IMR-90 (cell line): ENCODE measurements around the gene LYRM9. TPM values are rescaled to one million over a fixed set of nuclear protein-coding genes. Genes with fewer than 3 reads are reported as not detected.

Source experiments
- ATAC-seq: fragments of 200-7000 bp; cut with Tn5 transposase; 2 replicates; pipeline ENCODE4 v1.9.1; 2020; ENCODE audit warnings: low read depth, mild to moderate bottlenecking, moderate library complexity
- BruUV-seq: library from RNA; stranded (reverse); fragments of 400-500 nt; replicated peaks from 2 replicates; lab custom pipeline; 2021; lab: Mats Ljungman, UMichigan
- CTCF ChIA-PET: fragments of 300-600 bp; formaldehyde crosslinking; extraction: SDS; loops from one replicate; lab custom pipeline; 2021; ENCODE audit warnings: antibody characterized with exemption; lab: Yijun Ruan, JAX
- POLR2A ChIA-PET: fragments of 300-600 bp; sonication (Branson Sonifier 250); formaldehyde crosslinking; loops from one replicate; lab custom pipeline; 2022; ENCODE audit warnings: antibody characterized with exemption; ENCODE audit not compliant: unreplicated experiment; lab: Charles Lee
- DNase-seq: peaks from one replicate; pipeline ENCODE4 v3.0.0; 2013
- H2AFZ ChIP-seq: replicated peaks from 2 replicates; pipeline ENCODE3; 2013; ENCODE audit warnings: low read length, mild to moderate bottlenecking; ENCODE audit not compliant: poor library complexity
- H2AK5ac ChIP-seq: 2 replicates; pipeline ENCODE4 v1.6.1; 2013; ENCODE audit warnings: low read depth, low read length, inconsistent platforms
- H2AK9ac ChIP-seq: replicated peaks from 2 replicates; pipeline ENCODE3; 2013; ENCODE audit warnings: mild to moderate bottlenecking, low read depth, low read length, moderate library complexity; ENCODE audit not compliant: poor library complexity
- H2BK120ac ChIP-seq: 2 replicates; pipeline ENCODE4 v1.6.1; 2013; ENCODE audit warnings: low read depth, low read length, inconsistent platforms
- H2BK15ac ChIP-seq: 3 replicates; pipeline ENCODE4 v1.6.1; 2013; ENCODE audit warnings: low read depth, low read length, inconsistent platforms
- H2BK20ac ChIP-seq: 2 replicates; pipeline ENCODE4 v1.6.1; 2013; ENCODE audit warnings: low read depth, mild to moderate bottlenecking, inconsistent platforms, low read length, moderate library complexity
- H2BK5ac ChIP-seq: 2 replicates; pipeline ENCODE4 v1.6.1; 2013; ENCODE audit warnings: mild to moderate bottlenecking, low read depth, low read length, inconsistent platforms; ENCODE audit not compliant: poor library complexity, severe bottlenecking
- H3K14ac ChIP-seq: replicated peaks from 2 replicates; pipeline ENCODE4 v1.6.1; 2013; ENCODE audit warnings: low read depth, low read length, inconsistent platforms
- H3K18ac ChIP-seq: 2 replicates; pipeline ENCODE4 v1.6.1; 2013; ENCODE audit warnings: low read depth, low read length, control low read depth
- H3K23ac ChIP-seq: 2 replicates; pipeline ENCODE4 v1.6.1; 2013; ENCODE audit warnings: low read depth, low read length, inconsistent platforms
- H3K27ac ChIP-seq: 2 replicates; pipeline ENCODE4 v1.5.1; 2013; ENCODE audit warnings: mild to moderate bottlenecking, control low read depth, low read length; ENCODE audit not compliant: insufficient read depth
- H3K27me3 ChIP-seq: 2 replicates; pipeline ENCODE4 v1.6.1; 2013; ENCODE audit warnings: low read length; ENCODE audit not compliant: control insufficient read depth, insufficient read depth
- H3K36me3 ChIP-seq: 2 replicates; pipeline ENCODE4 v1.6.1; 2013; ENCODE audit warnings: low read length, mixed read lengths; ENCODE audit not compliant: control insufficient read depth, insufficient read depth
- H3K4ac ChIP-seq: 2 replicates; pipeline ENCODE4 v1.6.1; 2013; ENCODE audit warnings: low read depth, low read length, inconsistent platforms
- H3K4me1 ChIP-seq: 2 replicates; pipeline ENCODE4 v1.6.1; 2013; ENCODE audit warnings: low read length, mixed read lengths; ENCODE audit not compliant: control insufficient read depth, insufficient read depth
- H3K4me2 ChIP-seq: 2 replicates; pipeline ENCODE4 v1.6.1; 2013; ENCODE audit warnings: low read depth, mild to moderate bottlenecking, control low read depth, low read length, moderate library complexity
- H3K4me3 ChIP-seq: 2 replicates; pipeline ENCODE4 v1.5.1; 2013; ENCODE audit warnings: low read depth, mild to moderate bottlenecking, control low read depth, low read length, moderate library complexity; ENCODE audit not compliant: insufficient read depth
- H3K56ac ChIP-seq: 2 replicates; pipeline ENCODE4 v1.6.1; 2013; ENCODE audit warnings: low read length, inconsistent platforms; ENCODE audit not compliant: insufficient read depth; ENCODE audit errors: extremely low read depth
- H3K79me1 ChIP-seq, 2 experiments: 2 replicates each; pipeline ENCODE4 v1.6.1; 2013; ENCODE audit warnings: low read length in 2 of 2, inconsistent platforms in 1 of 2, low read depth in 1 of 2
- H3K9ac ChIP-seq: 2 replicates; pipeline ENCODE4 v1.6.1; 2013; ENCODE audit warnings: low read depth, low read length, control low read depth
- H3K9me1 ChIP-seq: 2 replicates; pipeline ENCODE4 v1.6.1; 2013; ENCODE audit warnings: low read length, inconsistent platforms; ENCODE audit not compliant: insufficient read depth
- H3K9me3 ChIP-seq: 2 replicates; pipeline ENCODE4 v1.6.1; 2013; ENCODE audit warnings: low read length; ENCODE audit not compliant: control insufficient read depth, insufficient read depth
- H4K20me1 ChIP-seq: 2 replicates; pipeline ENCODE4 v1.6.1; 2013; ENCODE audit warnings: low read length, inconsistent platforms; ENCODE audit not compliant: insufficient read depth
- H4K5ac ChIP-seq: 2 replicates; pipeline ENCODE4 v1.6.1; 2013; ENCODE audit warnings: mild to moderate bottlenecking, low read depth, low read length, control low read depth
- H4K8ac ChIP-seq, 2 experiments: 2 replicates each; pipeline ENCODE4 v1.6.1; 2013; ENCODE audit warnings: low read depth in 2 of 2, low read length in 2 of 2, control low read depth in 1 of 2, inconsistent platforms in 1 of 2
- H4K91ac ChIP-seq: 2 replicates; pipeline ENCODE4 v1.6.1; 2013; ENCODE audit warnings: low read depth, low read length, inconsistent platforms; ENCODE audit not compliant: insufficient read depth
- CHD1 ChIP-seq: IDR thresholded peaks from 2 replicates; pipeline ENCODE4 v1.6.1; 2012; ENCODE audit warnings: low read depth, low read length, improper control_type of control experiment
- CTCF ChIP-seq: conservative IDR thresholded peaks from 2 replicates; pipeline ENCODE4 v1.5.1; 2012; ENCODE audit warnings: mild to moderate bottlenecking, low read depth, low read length, improper control_type of control experiment
- FOS ChIP-seq: fragments of 150-350 bp; IDR thresholded peaks from 2 replicates; pipeline ENCODE4 v1.6.1; 2016; ENCODE audit warnings: low read depth, low read length
- RAD21 ChIP-seq: IDR thresholded peaks from 2 replicates; pipeline ENCODE4 v1.6.1; 2012; ENCODE audit warnings: low read length, improper control_type of control experiment
- RFX5 ChIP-seq: IDR thresholded peaks from 2 replicates; pipeline ENCODE4 v1.8.0; 2012; ENCODE audit warnings: low read depth, mild to moderate bottlenecking, low read length, moderate library complexity
- USF2 ChIP-seq: fragments of 150-350 bp; IDR thresholded peaks from 2 replicates; pipeline ENCODE4 v1.6.1; 2017; ENCODE audit warnings: mild to moderate bottlenecking, antibody characterized with exemption, low read length, low read depth
- WGBS, 2 experiments: methylation state at CpG; one replicate each; pipeline versions ENCODE4 v1.1.5 to v1.1.7; 2013; ENCODE audit warnings: missing lambda C conversion rate in 2 of 2; ENCODE audit not compliant: insufficient read length in 1 of 2; ENCODE audit errors: extremely low coverage in 2 of 2; 5-methylcytosine and 5-hydroxymethylcytosine counted together
- dilution Hi-C: fragments of 300-500 bp; cut with HindIII; formaldehyde crosslinking; loops from one replicate; pipeline ENCODE4 v1.14.3; 2018; ENCODE audit warnings: low sequenced_read_pairs; ENCODE audit not compliant: unreplicated experiment
- in situ Hi-C: fragments of 300-500 bp; cut with MboI; formaldehyde crosslinking; loops from 3 replicates; pipeline ENCODE4 v1.14.3; 2019; ENCODE audit warnings: low sequenced_read_pairs, inconsistent platforms, mixed read lengths
- intact Hi-C: fragments of 100-400 bp; cut with micrococcal nuclease; formaldehyde crosslinking; loops from 2 replicates; pipeline ENCODE4 v1.10.0; 2022
- polyA plus RNA-seq, 3 experiments: library from polyadenylated mRNA; depleted of rRNA; stranded (reverse); fragments of >200 nt; gene quantifications; 2 replicates each; pipeline ENCODE4 v1.2.3, GENCODE V29; 2012; ENCODE audit warnings: low replicate concordance in 1 of 3
- total RNA-seq: library from RNA; depleted of rRNA; stranded (reverse); fragments of >200 nt; gene quantifications from 2 replicates; pipeline ENCODE4 v1.2.3, GENCODE V29; 2012

LYRM9 gene
- total and polyA plus RNA-seq, 2 of the 4 experiments (the other 2 are of a cell fraction): 3.2 to 4.8 TPM

GRCh38 chr17:27845264-27846041 is 47.7 kb downstream of the LYRM9 start:
- Histone ChIP-seq H3K9me1 (no peaks in the 10 kb centered on the region), H3K27me3 (peaks cover 1% of the 10 kb centered on the region; the same call in 1 of the 2 replicates), H3K9me3 (no peaks in the 10 kb centered on the region), H2AFZ (no peak overlapping the region), H3K14ac (no peak overlapping the region), H4K8ac (no peak overlapping the region), H2BK120ac (no peak overlapping the region), H3K18ac (no peak overlapping the region), H4K20me1 (no peaks in the 10 kb centered on the region), H3K4ac (no peak overlapping the region), H4K5ac (no peak overlapping the region), H2AK9ac (no peak overlapping the region), H2AK5ac (no peak overlapping the region), H2BK20ac (no peak overlapping the region), H2BK5ac (no peak overlapping the region), H3K9ac (no peak overlapping the region), H3K4me2 (no peak overlapping the region), H3K56ac (no peak overlapping the region), H2BK15ac (no peak overlapping the region), H4K91ac (no peak overlapping the region), H3K4me1 (no peaks in the 10 kb centered on the region), H3K79me1 (no peaks in the 10 kb centered on the region), H3K4me3 (no peak overlapping the region), H3K27ac (no peak overlapping the region), H3K36me3 (no peaks in the 10 kb centered on the region), H3K23ac (no peak overlapping the region)
- no TSS peak for BruUV-seq
- dilution Hi-C loops (no loop called here), intact Hi-C loops (no loop called here), in situ Hi-C loops (no loop called here)
- CTCF ChIA-PET: no interaction called here
- POLR2A ChIA-PET: no interaction called here
- WGBS, 2 experiments: 38% methylated on average over 6 of the region's 13 CpGs; no CpG with 5 or more reads in 1 of the 2 experiments
- TF ChIP-seq USF2 (no peak), RAD21 (no peak), CTCF (no peak), RFX5 (no peak), FOS (no peak), CHD1 (no peak)
- ATAC-seq (no peak), DNase-seq (no peak)
